ENCODE results near the gene UBE2V1. TPM values are rescaled to one million over a fixed set of nuclear protein-coding genes. Genes with fewer than 3 reads are reported as not detected.

UBE2V1 gene
- total and polyA plus RNA-seq, 2 of the 13 experiments (the other 11 are each of a cell fraction or from before 2014, with no cell fraction given): 81.3 to 132 TPM

GRCh38 chr20:50129662-50130355 lies 16.9 kb upstream of the UBE2V1 start:
- Histone ChIP-seq H3K36me3 (replicated peaks in 1 of 2; ENCODE audit: control insufficient read depth in 1 of 2, insufficient read depth in 2 of 2, low read length in 2 of 2) (peaks cover 67 to 88% of the 10 kb centered on the region in 2 experiments), H3K27me3 (ENCODE audit: control insufficient read depth in 1 of 2, insufficient read depth in 2 of 2, low read length in 2 of 2) (no peaks in the 10 kb centered on the region), H2AFZ (ENCODE audit: low read length) (no peak overlapping the region), H3K27ac (ENCODE audit: extremely low read length, insufficient read depth, low read length) (no peak overlapping the region), H3K4me3 (replicated peaks in 1 of 3; ENCODE audit: insufficient read depth in 1 of 3, low read depth in 2 of 3, low read length in 3 of 3) (no peak overlapping the region), H3K9ac (ENCODE audit: insufficient read depth, low read depth, low read length) (no peak overlapping the region), H3K79me2 (ENCODE audit: insufficient read depth, low read length) (no peaks in the 10 kb centered on the region), H4K20me1 (ENCODE audit: insufficient read depth, low read length) (no peaks in the 10 kb centered on the region), H3K4me2 (ENCODE audit: low read depth, low read length) (no peak overlapping the region), H3K4me1 (ENCODE audit: insufficient read depth, low read length) (peaks cover 7% of the 10 kb centered on the region), H3K9me3 (ENCODE audit: low read length) (no peaks in the 10 kb centered on the region)
- ChIA-PET CTCF (ENCODE audit: low intra/inter-chr PET ratio, low total read pairs) (no interaction called here), POLR2A (interaction anchor here (1.9 kb wide), 1 partner anchor 23 kb away, joined by 7 read pairs; the partner anchor contains the start of gene PEDS1)
- intact Hi-C loops (cut with micrococcal nuclease; ENCODE audit: unreplicated experiment) (loop anchor here (5.0 to 10.0 kb wide), 2 partner anchors 175 to 697 kb away; no protein-coding TSS in a partner anchor), in situ Hi-C loops (cut with HindIII; ENCODE audit: extremely low pct_ligation_motif_present, low pct_unique_long_range_greater_than_20kb) (no loop called here)
- ATAC-seq (peak; percentile 9; the same call in 2 of the 3 replicates), FAIRE-seq (no peak), DNase-seq (ENCODE audit: low spot score) (no peak)
- BruUV-seq (replicated peaks): no TSS peak
- WGBS (ENCODE audit: low lambda C conversion rate): 98% methylated on average over 13 of the region's 13 CpGs
- no peak for TF ChIP-seq ATF7-NPFF (CRISPR knock-in tag; IDR thresholded peaks at IDR 0.05; ENCODE audit: low read depth)
- no peak for TF ChIP-seq ZNF282 (IDR thresholded peaks at IDR 0.05; ENCODE audit: partially characterized antibody)
- no peak for TF ChIP-seq ZBTB33 (CRISPR knock-in tag; IDR thresholded peaks at IDR 0.05)
- TF ChIP-seq RBM22 (optimal IDR thresholded peaks at IDR 0.05; ENCODE audit: low read length): peak; percentile 59
- no peak for TF ChIP-seq ZNF530 (CRISPR knock-in tag; IDR thresholded peaks at IDR 0.05; ENCODE audit: low read depth)
- TF ChIP-seq ZNF44 (CRISPR knock-in tag; IDR thresholded peaks at IDR 0.05): no peak
- TF ChIP-seq RBM39 (IDR thresholded peaks at IDR 0.05; ENCODE audit: low read depth, low read length, poor library complexity, severe bottlenecking): no peak
- TF ChIP-seq KDM5B (CRISPR knock-in tag; IDR thresholded peaks at IDR 0.05; ENCODE audit: borderline replicate concordance): peak; percentile 33; the same call in 1 of the 2 replicates
- no peak for TF ChIP-seq CEBPZ (IDR thresholded peaks at IDR 0.05; ENCODE audit: low read length)
- TF ChIP-seq USF2 (IDR thresholded peaks at IDR 0.05; ENCODE audit: low read depth, low read length): peak; percentile 61
- TF ChIP-seq USF2 (CRISPR knock-in tag; IDR thresholded peaks at IDR 0.05; ENCODE audit: borderline replicate concordance): peak; percentile 27; the same call in 1 of the 2 replicates
- 0 out of 2 replicates have a peak, but pooled peaks have one; percentile 34 for TF ChIP-seq HIVEP1 (CRISPR knock-in tag; IDR thresholded peaks at IDR 0.05)
- TF ChIP-seq ZSCAN31 (CRISPR knock-in tag; IDR thresholded peaks at IDR 0.05; ENCODE audit: low read depth): no peak
- TF ChIP-seq FOXK1 (CRISPR knock-in tag; IDR thresholded peaks at IDR 0.05; ENCODE audit: borderline replicate concordance, low read depth): no peak
- peak; percentile 25 for TF ChIP-seq AGO2 (optimal IDR thresholded peaks at IDR 0.05; ENCODE audit: low read depth, low read length)
- peak; percentile 58 for TF ChIP-seq NFYB (CRISPR knock-in tag; IDR thresholded peaks at IDR 0.05)
- TF ChIP-seq TARDBP (CRISPR knock-in tag; IDR thresholded peaks at IDR 0.05): no peak
